Left kidney (tissue), 2 donors: Measurements from ENCODE around the gene HNRNPLL. TPM values are rescaled to one million over a fixed set of nuclear protein-coding genes. Genes with fewer than 3 reads are reported as not detected.
A peak's percentile ranks its signal among the peaks of the same experiment; 100 is the strongest.

Source experiments
- DNase-seq: peaks from one replicate; pipeline ENCODE4 v3.0.0-alpha.2; 2013
- polyA plus RNA-seq: library from polyadenylated mRNA; unstranded; fragments of 120-200 nt; gene quantifications from one replicate; pipeline ENCODE4 v1.2.1, GENCODE V29; 2013; ENCODE audit not compliant: insufficient read length

HNRNPLL gene
- polyA plus RNA-seq, 1 donor, result 78.5 TPM

- no peak for DNase-seq
Measured at GRCh38 chr2:38597115-38597514, 5.6 kb downstream of the HNRNPLL start.

GRCh38 chr2:38596229-38596628, 6.5 kb downstream of the HNRNPLL start:
- no peak for DNase-seq

GRCh38 chr2:38592951-38593350, 9.8 kb downstream of the HNRNPLL start:
- no peak for DNase-seq

GRCh38 chr2:38591152-38591551, 11.6 kb downstream of the HNRNPLL start:
- no peak for DNase-seq

GRCh38 chr2:38590053-38590452, 12.7 kb downstream of the HNRNPLL start:
- no peak for DNase-seq

GRCh38 chr2:38586931-38587330, 15.8 kb downstream of the HNRNPLL start:
- no peak for DNase-seq

- no peak for DNase-seq
Measured at GRCh38 chr2:38584881-38585280, 17.8 kb downstream of the HNRNPLL start.

GRCh38 chr2:38583994-38584393, 18.7 kb downstream of the HNRNPLL start:
- no peak for DNase-seq

GRCh38 chr2:38583524-38583923, 19.2 kb downstream of the HNRNPLL start:
- DNase-seq, result no peak

- peak; percentile 80 for DNase-seq
Measured at GRCh38 chr2:38581193-38582147, 21.3 kb downstream of the HNRNPLL start.

- no peak for DNase-seq
Measured at GRCh38 chr2:38580115-38580636, 22.6 kb downstream of the HNRNPLL start.

GRCh38 chr2:38578832-38579231, 23.9 kb downstream of the HNRNPLL start:
- DNase-seq, result no peak

GRCh38 chr2:38574278-38574677, 28.4 kb downstream of the HNRNPLL start:
- DNase-seq, result no peak

GRCh38 chr2:38572167-38572566, 30.6 kb downstream of the HNRNPLL start:
- no peak for DNase-seq

GRCh38 chr2:38571193-38571592, 31.5 kb downstream of the HNRNPLL start:
- no peak for DNase-seq

GRCh38 chr2:38568724-38569436, 33.8 kb downstream of the HNRNPLL start:
- DNase-seq, result no peak

GRCh38 chr2:38565333-38565732, 37.4 kb downstream of the HNRNPLL start:
- DNase-seq, result no peak

GRCh38 chr2:38561691-38562090, 41.0 kb downstream of the HNRNPLL start:
- no peak for DNase-seq

GRCh38 chr2:38560092-38560491, 42.6 kb downstream of the HNRNPLL start:
- DNase-seq, result no peak

- DNase-seq, result no peak
Measured at GRCh38 chr2:38557981-38558380, 44.7 kb downstream of the HNRNPLL start.

- no peak for DNase-seq
Measured at GRCh38 chr2:38557217-38557616, 45.5 kb downstream of the HNRNPLL start.

GRCh38 chr2:38556006-38556801, 46.5 kb downstream of the HNRNPLL start:
- DNase-seq, result no peak
